Neuronal stem cell (in vitro differentiated cells): ENCODE data around the gene TBCEL.

Source experiments
- DNase-seq: peaks from one replicate; pipeline ENCODE4 v3.0.0-alpha.2; 2013; ENCODE audit warnings: low spot score
- H2AFZ ChIP-seq: one replicate; pipeline ENCODE4 v1.6.1; 2013; ENCODE audit warnings: mild to moderate bottlenecking, low read length, inconsistent platforms
- H2AK5ac ChIP-seq: 2 replicates; pipeline ENCODE4 v1.6.1; 2013; ENCODE audit warnings: low read depth, mild to moderate bottlenecking, inconsistent platforms, low read length, moderate library complexity, mixed read lengths
- H2BK120ac ChIP-seq: 2 replicates; pipeline ENCODE4 v1.6.1; 2013; ENCODE audit warnings: low read depth, mild to moderate bottlenecking, inconsistent platforms, low read length, moderate library complexity, mixed read lengths
- H2BK12ac ChIP-seq: one replicate; pipeline ENCODE4 v1.6.1; 2013; ENCODE audit warnings: low read length, inconsistent platforms
- H2BK15ac ChIP-seq: 2 replicates; pipeline ENCODE4 v1.6.1; 2013; ENCODE audit warnings: mild to moderate bottlenecking, low read length, inconsistent platforms, mixed read lengths
- H2BK5ac ChIP-seq: one replicate; pipeline ENCODE4 v1.6.1; 2013; ENCODE audit warnings: inconsistent platforms, mild to moderate bottlenecking, low read length, moderate library complexity
- H3K14ac ChIP-seq: one replicate; pipeline ENCODE4 v1.6.1; 2013; ENCODE audit warnings: low read length, inconsistent platforms
- H3K18ac ChIP-seq: 2 replicates; pipeline ENCODE4 v1.6.1; 2013; ENCODE audit warnings: low read length, inconsistent platforms
- H3K23ac ChIP-seq: 2 replicates; pipeline ENCODE4 v1.6.1; 2013; ENCODE audit warnings: low read depth, mild to moderate bottlenecking, mixed read lengths, low read length, inconsistent platforms; ENCODE audit not compliant: poor library complexity
- H3K27ac ChIP-seq: replicated peaks from 3 replicates; pipeline ENCODE4 v1.5.1; 2013; ENCODE audit warnings: low read length, inconsistent platforms
- H3K27me3 ChIP-seq, 3 experiments: 2 replicates each; pipeline ENCODE4 v1.6.1; 2013; ENCODE audit warnings: low read length in 3 of 3, mild to moderate bottlenecking in 2 of 3, inconsistent platforms in 1 of 3, low read depth in 1 of 3, mixed read lengths in 1 of 3, moderate library complexity in 1 of 3; ENCODE audit not compliant: control insufficient read depth in 3 of 3, insufficient read depth in 3 of 3
- H3K36me3 ChIP-seq, 2 donors: replicated peaks in 1 of 2; 2 replicates each; pipeline ENCODE4 v1.6.1; 2013; ENCODE audit warnings: low read length in 2 of 2; ENCODE audit not compliant: control insufficient read depth in 2 of 2, insufficient read depth in 2 of 2
- H3K4ac ChIP-seq: 2 replicates; pipeline ENCODE4 v1.6.1; 2013; ENCODE audit warnings: inconsistent platforms, mild to moderate bottlenecking, low read length, moderate library complexity
- H3K4me1 ChIP-seq, 2 donors: 1 replicate in 1 of 2; 2 replicates in 1 of 2; pipeline ENCODE4 v1.6.1; 2013; ENCODE audit warnings: low read length in 2 of 2, low read depth in 1 of 2; ENCODE audit not compliant: control insufficient read depth in 2 of 2, insufficient read depth in 1 of 2
- H3K4me2 ChIP-seq: one replicate; pipeline ENCODE4 v1.6.1; 2013; ENCODE audit warnings: mild to moderate bottlenecking, low read length, inconsistent platforms; ENCODE audit not compliant: insufficient read depth, poor library complexity, severe bottlenecking
- H3K4me3 ChIP-seq, 2 donors: 2 replicates each; pipeline ENCODE4 v1.5.1; 2013; ENCODE audit warnings: low read length in 2 of 2, mild to moderate bottlenecking in 2 of 2, inconsistent platforms in 1 of 2, moderate library complexity in 1 of 2
- H3K79me1 ChIP-seq: one replicate; pipeline ENCODE4 v1.6.1; 2013; ENCODE audit warnings: low read depth, mild to moderate bottlenecking, inconsistent platforms, low read length, moderate library complexity
- H3K9ac ChIP-seq: one replicate; pipeline ENCODE4 v1.6.1; 2013; ENCODE audit warnings: mild to moderate bottlenecking, low read depth, low read length, inconsistent platforms; ENCODE audit not compliant: poor library complexity
- H3K9me3 ChIP-seq, 2 donors: replicated peaks in 1 of 2; 2 replicates each; pipeline versions ENCODE3 to v1.6.1; 2013; ENCODE audit warnings: low read length in 2 of 2, mild to moderate bottlenecking in 2 of 2, inconsistent platforms in 1 of 2, low read depth in 1 of 2, mixed read lengths in 1 of 2, moderate library complexity in 1 of 2; ENCODE audit not compliant: control insufficient read depth in 2 of 2, insufficient read depth in 1 of 2
- H4K8ac ChIP-seq: one replicate; pipeline ENCODE4 v1.6.1; 2013; ENCODE audit warnings: low read depth, mild to moderate bottlenecking, inconsistent platforms, low read length, moderate library complexity
- H4K91ac ChIP-seq: one replicate; pipeline ENCODE4 v1.6.1; 2013; ENCODE audit warnings: low read length, low read depth, mild to moderate bottlenecking, inconsistent platforms; ENCODE audit not compliant: poor library complexity
- WGBS, 2 donors: extraction: QIAGEN DNeasy Blood & Tissue Kit; methylation state at CpG; one replicate each; pipeline ENCODE4 v1.1.7; 2013; ENCODE audit warnings: missing lambda C conversion rate in 2 of 2, mixed read lengths in 1 of 2; ENCODE audit not compliant: insufficient read length in 2 of 2, insufficient replicate concordance in 1 of 2; ENCODE audit errors: extremely low coverage in 2 of 2; 5-methylcytosine and 5-hydroxymethylcytosine counted together

TBCEL gene

GRCh38 chr11:121067026-121067425, 43.1 kb downstream of the TBCEL start:
- no peak for DNase-seq
- H3K27me3 ChIP-seq = no peaks in the 10 kb centered on the region
- no peak overlapping the region for H2BK15ac ChIP-seq
- peaks cover 4 to 9% of the 10 kb centered on the region in 2 donors for H3K4me1 ChIP-seq
- no peak overlapping the region for H3K4ac ChIP-seq
- H4K91ac ChIP-seq = no peak overlapping the region
- no peak overlapping the region for H3K23ac ChIP-seq
- H3K79me1 ChIP-seq = no peaks in the 10 kb centered on the region
- no peak overlapping the region for H2BK5ac ChIP-seq
- no peak overlapping the region for H2BK12ac ChIP-seq
- no peak overlapping the region for H4K8ac ChIP-seq
- peaks cover 0 to 71% of the 10 kb centered on the region in 2 donors for H3K36me3 ChIP-seq
- H3K27ac ChIP-seq = no peak overlapping the region
- no peak overlapping the region for H3K4me3 ChIP-seq
- no peak overlapping the region for H3K14ac ChIP-seq
- H2AK5ac ChIP-seq = no peak overlapping the region
- no peak overlapping the region for H3K4me2 ChIP-seq
- no peak overlapping the region for H3K9ac ChIP-seq
- peaks cover 0 to 2% of the 10 kb centered on the region in 2 donors for H3K9me3 ChIP-seq
- H2BK120ac ChIP-seq = no peak overlapping the region
- no CpG with 5 or more reads among the region's 3 CpGs for WGBS, 2 donors
- no peak overlapping the region for H2AFZ ChIP-seq
- H3K18ac ChIP-seq = no peak overlapping the region

GRCh38 chr11:121067453-121067852, 43.6 kb downstream of the TBCEL start:
- Histone ChIP-seq H3K4ac (no peak overlapping the region), H3K36me3 (peaks cover 0 to 67% of the 10 kb centered on the region in 2 donors)

GRCh38 chr11:121067962-121068647, 44.2 kb downstream of the TBCEL start:
- Histone ChIP-seq H2BK12ac (no peak overlapping the region), H3K23ac (no peak overlapping the region), H3K36me3 (peaks cover 0 to 65% of the 10 kb centered on the region in 2 donors), H2BK120ac (no peak overlapping the region), H2AFZ (no peak overlapping the region), H3K79me1 (no peaks in the 10 kb centered on the region), H4K8ac (no peak overlapping the region), H2BK15ac (no peak overlapping the region), H3K18ac (no peak overlapping the region), H3K4me1 (peaks cover 4 to 11% of the 10 kb centered on the region in 2 donors), H3K9ac (no peak overlapping the region), H3K27me3 (no peaks in the 10 kb centered on the region), H4K91ac (no peak overlapping the region), H3K14ac (no peak overlapping the region), H3K4ac (no peak overlapping the region), H3K4me3 (no peak overlapping the region), H3K27ac (no peak overlapping the region), H2AK5ac (no peak overlapping the region), H2BK5ac (no peak overlapping the region), H3K4me2 (no peak overlapping the region), H3K9me3 (peaks cover 0 to 2% of the 10 kb centered on the region in 2 donors)
- no CpG with 5 or more reads among the region's 6 CpGs for WGBS, 2 donors
- DNase-seq = no peak

More at GRCh38 chr11:121067453-121067852, 43.6 kb downstream of the TBCEL start:
- Histone ChIP-seq H3K79me1 (no peaks in the 10 kb centered on the region), H2BK120ac (no peak overlapping the region), H2AFZ (no peak overlapping the region), H3K23ac (no peak overlapping the region), H2BK5ac (no peak overlapping the region), H2BK15ac (no peak overlapping the region), H3K27ac (no peak overlapping the region), H4K8ac (no peak overlapping the region), H3K18ac (no peak overlapping the region), H4K91ac (no peak overlapping the region), H3K9ac (no peak overlapping the region), H2BK12ac (no peak overlapping the region), H2AK5ac (no peak overlapping the region), H3K27me3 (no peaks in the 10 kb centered on the region), H3K14ac (no peak overlapping the region), H3K9me3 (peaks cover 0 to 2% of the 10 kb centered on the region in 2 donors), H3K4me3 (no peak overlapping the region), H3K4me2 (no peak overlapping the region), H3K4me1 (peaks cover 4 to 11% of the 10 kb centered on the region in 2 donors)
- no CpG with 5 or more reads among the region's 2 CpGs for WGBS, 2 donors
- DNase-seq = no peak

- H3K27me3 ChIP-seq = no peaks in the 10 kb centered on the region
- peaks cover 0 to 2% of the 10 kb centered on the region in 2 donors for H3K9me3 ChIP-seq
- H3K18ac ChIP-seq = no peak overlapping the region
- no peak overlapping the region for H3K27ac ChIP-seq
- no peak overlapping the region for H2AFZ ChIP-seq
- H3K36me3 ChIP-seq = peaks cover 0 to 64% of the 10 kb centered on the region in 2 donors
- no peak overlapping the region for H2BK5ac ChIP-seq
- no peak overlapping the region for H2BK120ac ChIP-seq
- no peak overlapping the region for H3K4me2 ChIP-seq
- H2BK15ac ChIP-seq = no peak overlapping the region
- H3K23ac ChIP-seq = no peak overlapping the region
- no peak overlapping the region for H3K4ac ChIP-seq
- H3K79me1 ChIP-seq = no peaks in the 10 kb centered on the region
- no peak overlapping the region for H2BK12ac ChIP-seq
- no peak overlapping the region for H4K91ac ChIP-seq
- peaks cover 4 to 11% of the 10 kb centered on the region in 2 donors for H3K4me1 ChIP-seq
- H3K4me3 ChIP-seq = no peak overlapping the region
- no peak for DNase-seq
- H3K14ac ChIP-seq = no peak overlapping the region
- no peak overlapping the region for H2AK5ac ChIP-seq
- H4K8ac ChIP-seq = no peak overlapping the region
- H3K9ac ChIP-seq = no peak overlapping the region
- WGBS, 2 donors = no CpG with 5 or more reads among the region's 6 CpGs
Measured at GRCh38 chr11:121068787-121069186, 44.9 kb downstream of the TBCEL start.
